Stimulated activated CD4-positive, alpha-beta T cell treated with anti-CD3 and anti-CD28 coated beads, Interleukin-1b, Interleukin-23, amount 100 ng/mL, for 24 hours (primary cell): ENCODE data around the gene ZNF385B.
"Not testable (repeated sequence)": the region's sequence is repeated elsewhere in the genome, so short reads cannot be mapped to it uniquely, and the experiment has no call there.

ENCODE experiments used
- DNase-seq, 4 experiments: peaks; one replicate each; pipeline ENCODE4 v3.0.0-alpha.2; 2020; ENCODE audit warnings: low read depth in 4 of 4, low spot score in 1 of 4

Gene ZNF385B

DNA sequence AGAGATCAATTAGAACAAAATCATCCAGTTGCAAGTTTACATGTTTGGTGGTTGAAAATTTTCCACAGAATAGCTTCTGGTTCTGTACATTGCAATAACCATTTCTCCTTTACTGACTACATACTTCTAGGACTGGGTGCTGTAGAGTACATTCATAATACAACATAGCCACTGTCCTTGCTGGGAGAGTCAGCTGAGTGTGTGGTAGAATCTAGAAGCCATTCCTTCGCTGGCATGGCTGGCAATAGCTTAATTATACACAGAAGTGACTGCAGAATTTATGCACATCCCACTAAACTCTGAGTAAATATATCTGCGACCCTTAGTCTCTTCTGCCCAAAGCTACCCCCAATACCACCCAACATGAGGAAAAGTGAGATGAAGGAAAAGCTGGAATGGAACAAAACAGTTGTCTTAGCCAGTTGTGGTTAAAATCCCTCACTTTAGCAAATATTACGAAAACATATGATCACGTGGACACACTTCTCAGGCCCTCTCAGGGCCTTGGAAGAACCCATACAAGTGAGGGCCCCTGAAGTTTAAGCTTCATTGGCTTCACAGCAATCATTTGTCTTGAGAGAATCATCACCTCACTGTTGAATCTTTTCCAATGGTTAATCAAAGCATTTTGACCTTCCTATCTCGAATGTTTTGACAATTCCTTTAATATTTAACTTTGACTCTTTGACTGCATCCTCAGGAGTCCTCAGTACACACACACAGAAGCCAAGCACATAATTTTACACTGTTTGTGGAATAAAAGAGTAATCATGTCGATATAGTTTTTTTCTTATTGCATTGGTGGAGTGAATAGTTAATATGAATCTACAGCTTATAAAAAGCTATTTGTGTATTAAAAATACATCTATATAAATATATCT is 225.1 kb downstream of the ZNF385B start:
- DNase-seq, result no peak

DNA sequence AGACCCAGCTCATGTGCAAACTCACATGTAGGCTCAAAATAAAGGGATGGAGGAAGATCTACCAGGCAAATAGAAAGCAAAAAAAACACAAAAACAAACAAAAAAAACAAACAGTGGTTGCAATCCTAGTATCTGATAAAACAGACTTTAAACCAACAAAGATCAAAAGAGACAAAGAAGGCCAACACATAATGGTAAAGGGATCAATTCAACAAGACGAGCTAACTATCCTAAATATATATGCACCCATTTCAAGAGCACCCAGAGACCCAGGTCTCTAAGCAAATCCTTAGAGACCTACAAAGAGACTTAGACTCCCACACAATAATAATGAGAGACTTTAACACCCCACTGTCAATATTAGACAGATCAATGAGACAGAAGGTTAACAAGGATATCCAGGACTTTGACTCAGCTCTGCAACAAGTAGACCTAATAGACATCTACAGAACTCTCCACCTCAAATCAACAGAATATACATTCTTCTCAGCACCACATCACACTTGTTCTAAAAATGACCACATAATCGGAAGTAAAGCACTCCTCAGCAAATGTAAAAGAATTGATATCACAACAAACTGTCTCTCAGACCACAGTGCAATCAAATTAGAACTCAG is 229.5 kb downstream of the ZNF385B start:
- DNase-seq, result not testable (repeated sequence)

DNA sequence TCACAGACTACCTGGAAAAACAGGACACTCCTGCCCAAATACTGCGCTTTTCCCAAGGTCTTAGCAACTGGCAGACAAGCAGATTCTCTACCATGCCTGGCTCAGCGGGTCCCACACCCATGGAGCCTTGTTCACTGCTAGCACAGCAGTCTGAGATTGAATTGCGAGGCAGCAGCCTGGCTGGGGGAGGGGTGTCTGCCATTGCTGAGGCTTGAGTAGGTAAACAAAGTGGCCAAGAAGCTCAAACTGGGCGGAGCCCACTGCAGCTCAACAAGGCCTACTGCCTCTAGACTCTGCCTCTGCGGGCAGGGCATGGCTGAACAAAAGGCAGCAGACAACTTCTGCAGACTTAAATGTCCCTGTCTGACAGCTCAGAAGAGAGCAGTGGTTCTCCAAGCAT is 231.6 kb downstream of the ZNF385B start:
- not testable (repeated sequence) for DNase-seq

DNA sequence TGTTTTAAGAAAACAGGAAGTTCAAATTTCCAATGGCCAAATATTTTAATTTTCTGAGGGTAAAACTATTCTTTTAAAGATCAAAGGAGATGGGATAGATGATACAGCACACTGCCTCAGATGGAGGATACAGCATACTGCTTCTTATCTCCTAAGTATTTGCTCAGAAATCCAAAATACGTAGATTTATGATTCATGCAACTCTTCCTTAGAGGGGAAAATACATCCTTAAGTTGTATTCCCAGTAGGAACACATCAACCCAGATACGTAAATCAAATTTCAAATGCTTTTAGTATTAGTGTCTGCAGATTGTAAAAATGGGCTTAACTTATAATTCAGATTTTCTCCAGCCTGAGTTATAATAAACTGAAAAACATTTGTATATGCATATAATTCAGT is 235.2 kb downstream of the ZNF385B start:
- DNase-seq, result no peak

DNA sequence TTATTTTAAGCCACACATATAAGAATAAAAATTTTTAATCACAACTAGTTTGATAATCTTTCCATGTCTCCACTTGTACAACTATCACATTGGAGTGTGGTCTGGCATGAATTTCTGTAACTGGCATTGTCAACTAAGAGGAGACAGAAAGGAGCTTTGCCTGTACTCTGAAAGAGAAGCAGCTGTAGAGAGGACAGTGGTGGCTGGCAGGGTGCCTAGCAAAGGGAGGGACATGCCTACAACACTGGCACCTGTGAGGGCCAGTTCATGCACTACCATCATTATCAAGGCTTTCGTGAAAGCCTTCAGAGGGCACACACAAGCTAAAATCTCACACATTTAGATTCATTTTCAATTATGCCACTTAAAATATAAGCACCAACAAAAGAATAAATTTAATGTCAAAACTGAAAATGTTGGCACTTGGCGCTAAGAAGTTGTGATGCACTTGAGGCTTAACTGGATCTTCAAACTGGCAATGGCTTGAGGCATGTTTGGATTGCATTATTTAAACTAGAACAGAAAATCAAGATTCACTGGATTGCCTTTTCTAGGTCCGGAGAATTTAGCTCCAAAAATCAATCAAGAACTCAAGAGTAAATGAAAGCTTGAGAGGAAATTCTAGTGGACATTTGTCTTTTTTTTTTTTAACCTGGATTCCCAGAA is 238.6 kb downstream of the ZNF385B start:
- no peak for DNase-seq

DNA sequence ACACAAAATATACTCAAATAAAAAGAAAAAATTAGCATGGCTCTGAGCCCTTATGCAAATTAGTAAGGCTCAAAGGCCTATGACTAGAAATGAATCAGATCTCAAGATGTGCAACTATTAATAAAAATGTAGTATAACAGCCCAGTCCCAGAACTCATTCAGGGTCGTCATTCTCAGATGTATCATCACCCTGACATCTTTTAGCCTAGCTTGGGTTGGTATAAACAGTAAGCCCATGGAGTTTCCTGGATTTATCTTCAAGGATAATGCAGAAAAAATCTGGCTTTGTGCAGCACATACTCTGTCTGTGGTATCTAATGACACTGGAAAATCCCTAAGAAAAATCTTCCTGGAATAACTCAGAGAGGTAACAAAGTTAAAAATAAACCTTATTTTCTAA is 239.3 kb downstream of the ZNF385B start:
- no peak for DNase-seq

DNA sequence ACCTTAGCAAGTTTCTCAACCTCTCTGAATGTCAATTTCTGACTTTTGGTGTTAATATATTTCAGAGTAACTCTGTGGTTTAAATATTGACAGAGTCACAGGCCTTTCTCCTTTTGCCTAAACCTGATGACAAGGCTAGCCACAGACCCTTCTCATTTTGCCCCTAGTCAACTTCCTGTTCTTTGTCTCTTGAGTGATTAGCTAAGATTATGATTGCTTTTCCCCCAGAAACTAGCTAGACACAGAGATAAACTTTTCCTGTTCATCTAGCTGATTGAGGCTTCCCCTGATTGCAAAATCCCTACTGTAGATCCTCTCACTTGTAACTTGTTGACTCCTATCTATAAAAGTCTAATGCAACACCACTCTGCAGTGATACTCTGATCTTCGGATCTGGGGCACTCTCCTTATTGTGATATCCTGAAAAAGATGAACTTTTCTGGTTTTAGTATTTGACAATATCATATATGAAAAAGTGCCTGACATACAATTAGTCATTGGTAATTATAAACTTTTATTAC is 241.4 kb downstream of the ZNF385B start:
- no peak for DNase-seq

DNA sequence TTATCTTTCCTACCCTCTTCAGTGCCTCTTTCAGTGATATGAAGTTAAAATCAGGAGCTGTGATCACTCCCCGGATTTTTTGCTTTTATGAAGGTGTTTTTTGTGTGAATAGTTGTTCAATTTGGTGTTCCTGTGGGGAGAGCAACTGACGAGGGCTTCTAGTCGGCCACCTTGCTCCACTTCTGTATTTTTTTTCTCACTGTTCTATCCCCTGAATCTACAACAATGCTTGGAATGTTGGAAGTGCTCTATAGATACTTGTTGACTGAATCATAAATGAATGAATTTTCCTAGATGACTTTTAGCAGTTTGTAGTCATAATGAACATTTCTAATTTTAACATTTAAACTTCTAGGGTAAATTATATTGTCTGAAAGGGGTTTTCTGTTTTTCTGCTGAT is 247.3 kb downstream of the ZNF385B start:
- no peak for DNase-seq

DNA sequence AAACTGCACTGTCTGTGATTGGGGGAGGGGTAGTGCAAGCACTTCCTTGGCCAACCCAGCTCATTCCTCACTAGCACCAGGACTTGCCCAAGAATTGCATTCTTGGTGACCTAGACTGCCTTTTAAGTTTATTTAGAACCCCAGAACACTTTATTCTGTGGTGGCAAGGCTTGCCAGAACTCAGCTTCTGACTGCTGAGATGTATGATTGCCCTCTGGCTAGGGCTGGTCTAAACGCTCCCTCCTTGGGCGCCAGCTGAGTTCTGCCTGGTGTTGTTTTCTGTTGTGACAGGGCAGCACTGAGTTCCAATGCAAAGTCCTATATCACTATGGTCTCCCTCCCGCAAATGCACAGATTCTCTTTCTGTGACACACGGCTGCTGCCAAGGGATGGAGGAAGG is 247.7 kb downstream of the ZNF385B start:
- no peak for DNase-seq

DNA sequence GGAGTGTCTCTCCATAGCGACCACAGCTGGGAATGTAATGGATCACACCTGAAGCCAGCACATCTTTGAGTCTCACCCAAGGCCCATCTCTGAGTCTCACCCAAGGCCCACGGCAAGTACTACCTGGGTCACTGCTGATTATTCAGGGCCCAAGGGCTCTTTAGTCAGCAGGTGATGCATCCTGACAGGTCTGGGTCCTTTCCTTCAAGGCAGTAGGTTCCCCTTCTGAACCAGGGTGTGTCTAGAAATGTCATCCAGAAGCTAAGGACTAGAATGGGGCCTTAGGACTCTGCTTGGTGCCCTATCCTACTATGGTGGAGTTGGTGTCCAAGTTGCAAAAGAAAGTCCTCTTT is 248.1 kb downstream of the ZNF385B start:
- no peak for DNase-seq

DNA sequence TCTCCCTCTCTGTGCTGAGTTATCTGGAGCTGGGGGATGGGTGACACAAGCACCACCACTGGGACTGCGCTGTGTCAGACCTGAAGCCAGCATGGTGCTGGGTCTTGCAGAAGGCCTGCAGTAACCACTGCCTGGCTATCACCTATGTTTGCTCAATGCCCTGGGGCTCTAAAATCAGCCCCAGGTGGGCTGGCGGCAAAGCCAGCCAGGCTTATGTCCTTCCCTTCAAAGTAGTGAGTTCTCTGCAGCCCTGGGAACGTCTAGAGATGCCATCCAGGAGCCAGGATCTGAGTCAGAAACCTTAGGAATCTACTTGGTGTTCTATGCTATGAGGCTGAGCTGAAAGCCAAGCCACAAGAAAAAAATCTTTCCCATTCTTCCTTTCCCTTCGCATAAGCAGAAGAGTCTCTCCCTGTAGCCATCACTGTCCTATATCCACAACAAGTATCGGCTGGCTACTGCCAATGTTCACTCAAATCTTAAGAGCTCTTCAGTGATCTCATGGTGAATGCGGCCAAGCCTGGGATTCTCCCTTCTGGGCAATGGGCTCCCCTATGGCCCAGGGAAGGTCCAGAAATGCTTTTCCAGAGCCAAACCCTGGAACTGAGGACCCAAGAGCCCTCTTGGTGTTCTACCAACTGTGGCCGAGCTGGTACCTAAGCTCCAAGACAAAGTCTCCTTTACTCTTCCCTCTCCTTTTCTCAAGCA is 248.7 kb downstream of the ZNF385B start:
- DNase-seq, result no peak

DNA sequence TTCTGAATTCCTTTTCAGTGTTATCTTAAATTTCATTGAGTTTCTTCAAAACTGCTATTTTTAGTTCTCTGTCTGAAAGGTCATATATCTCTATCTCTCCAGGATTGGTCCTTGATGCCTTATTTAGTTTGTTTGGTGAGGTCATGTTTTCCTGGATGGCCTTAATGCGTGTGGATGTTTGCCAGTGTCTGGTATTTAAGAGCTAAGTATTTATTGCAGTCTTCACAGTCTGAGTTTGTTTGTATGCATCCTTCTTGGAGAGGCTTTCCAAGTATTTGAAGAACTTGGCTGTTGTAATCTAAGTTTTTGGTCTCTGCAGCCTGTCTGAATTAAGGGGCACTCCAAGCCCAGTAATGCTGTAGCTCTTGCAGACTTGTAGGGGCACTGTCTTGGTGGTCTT is 249.3 kb downstream of the ZNF385B start:
- no peak for DNase-seq

DNA sequence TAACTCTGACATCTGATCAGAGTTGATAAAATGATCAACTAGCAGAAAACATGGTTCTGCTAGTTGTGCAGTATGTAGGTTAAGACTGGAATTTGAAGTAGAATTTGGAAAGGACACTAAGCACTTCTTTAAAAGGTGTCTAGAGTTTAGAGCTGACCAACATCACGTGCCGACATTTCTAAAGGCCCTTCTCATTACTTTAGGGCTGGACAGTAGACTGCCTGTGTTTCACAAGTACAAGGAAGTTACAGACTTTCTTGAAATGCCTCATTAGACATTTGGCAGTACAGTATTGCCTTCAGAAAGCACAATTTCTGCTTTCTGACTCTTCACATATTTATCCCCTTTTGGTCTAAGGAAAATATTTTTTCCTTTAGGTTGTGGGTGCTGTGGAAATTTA is 255.3 kb downstream of the ZNF385B start:
- DNase-seq, result no peak

DNA sequence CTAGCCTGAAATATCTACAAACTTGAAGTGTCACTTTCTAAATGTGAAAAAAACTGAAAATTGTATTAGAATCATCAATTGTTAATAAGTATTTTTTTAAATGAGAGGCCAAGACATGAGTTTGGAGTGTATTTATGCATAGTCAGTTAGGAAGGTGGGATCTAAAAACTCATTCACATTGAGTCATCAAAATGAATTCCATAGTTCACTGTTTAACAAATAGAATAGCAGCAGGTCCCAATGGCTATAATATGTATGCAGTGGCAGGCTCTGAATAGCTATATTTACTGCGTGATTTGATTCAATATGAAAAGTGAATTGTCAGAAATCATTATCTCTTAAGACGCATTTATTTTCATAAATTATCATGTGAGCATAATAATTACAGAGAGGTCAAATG is 256.1 kb downstream of the ZNF385B start:
- no peak for DNase-seq

DNA sequence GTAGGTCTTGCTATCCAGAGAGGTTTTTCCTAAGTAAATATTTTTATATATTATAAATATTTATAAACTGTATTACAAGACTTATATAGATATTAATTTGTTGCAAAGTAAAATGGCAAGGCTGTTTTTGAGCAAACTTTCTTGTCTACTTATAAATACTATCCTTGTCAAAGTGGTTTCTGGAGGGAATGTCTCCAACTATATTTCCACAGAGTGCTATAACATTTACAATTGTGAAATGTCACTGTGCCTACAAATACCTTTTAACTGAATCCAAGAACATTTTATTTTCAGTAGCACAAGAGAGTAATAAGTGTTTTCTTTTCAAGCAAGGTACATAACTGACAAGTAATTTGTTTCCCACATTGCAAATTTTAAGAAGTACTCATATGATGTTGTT is 256.8 kb downstream of the ZNF385B start:
- DNase-seq, result no peak

DNA sequence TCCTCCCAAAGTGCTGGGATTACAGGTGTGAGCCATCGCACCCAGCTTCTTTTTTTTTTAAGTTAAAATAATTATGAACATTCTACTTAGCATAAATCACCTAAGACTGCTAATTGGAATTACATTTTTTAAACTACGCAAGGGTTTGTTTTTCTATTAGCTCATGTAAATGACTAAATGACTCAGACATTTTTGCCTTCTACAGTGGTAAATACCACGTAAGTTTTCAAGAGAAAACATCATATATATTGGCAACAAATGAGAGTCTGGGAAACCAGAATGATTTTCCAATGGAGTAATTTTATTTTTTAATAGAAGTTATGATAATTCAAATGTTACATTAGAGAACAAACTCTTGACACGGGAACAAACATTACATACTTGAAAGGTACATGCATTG is 259.0 kb downstream of the ZNF385B start:
- no peak for DNase-seq

DNA sequence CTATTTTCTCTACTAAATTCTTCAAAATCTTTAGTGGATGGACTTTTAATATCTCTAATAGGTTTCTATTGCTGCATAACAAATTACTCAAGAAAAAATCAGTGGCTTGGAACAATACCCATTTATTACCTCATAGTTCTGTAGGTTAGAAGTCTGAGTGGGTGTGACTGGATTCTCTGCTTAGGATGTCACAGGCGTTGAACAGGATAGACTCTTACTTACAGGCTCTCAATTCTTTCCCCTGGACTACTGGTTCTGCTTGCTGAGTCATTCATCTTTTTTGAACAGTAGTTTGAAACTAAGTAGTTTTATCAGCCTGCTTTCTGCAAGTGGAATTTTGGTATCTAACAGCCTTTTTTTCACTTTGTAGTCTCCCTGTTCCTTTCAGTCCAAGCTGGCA is 265.4 kb downstream of the ZNF385B start:
- no peak for DNase-seq

DNA sequence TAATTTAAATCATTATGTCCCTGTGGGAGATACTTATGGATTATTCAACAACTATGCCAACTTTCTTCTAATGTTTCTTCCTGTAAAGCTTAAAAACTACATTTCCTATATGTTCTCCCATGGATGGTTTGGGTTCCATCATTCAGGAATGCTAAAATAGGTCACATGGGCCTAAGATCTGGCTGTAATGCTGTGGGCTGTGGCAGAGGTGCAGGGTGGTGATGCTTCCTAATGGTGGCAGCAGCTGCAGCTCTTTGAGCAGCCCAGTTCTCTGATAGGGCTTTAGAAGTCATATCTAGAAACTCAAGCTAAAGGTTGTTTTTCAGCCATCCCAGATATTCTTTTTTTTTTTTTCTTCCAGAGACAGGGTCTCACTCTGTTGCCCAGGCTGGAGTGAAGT is 266.1 kb downstream of the ZNF385B start:
- no peak for DNase-seq

DNA sequence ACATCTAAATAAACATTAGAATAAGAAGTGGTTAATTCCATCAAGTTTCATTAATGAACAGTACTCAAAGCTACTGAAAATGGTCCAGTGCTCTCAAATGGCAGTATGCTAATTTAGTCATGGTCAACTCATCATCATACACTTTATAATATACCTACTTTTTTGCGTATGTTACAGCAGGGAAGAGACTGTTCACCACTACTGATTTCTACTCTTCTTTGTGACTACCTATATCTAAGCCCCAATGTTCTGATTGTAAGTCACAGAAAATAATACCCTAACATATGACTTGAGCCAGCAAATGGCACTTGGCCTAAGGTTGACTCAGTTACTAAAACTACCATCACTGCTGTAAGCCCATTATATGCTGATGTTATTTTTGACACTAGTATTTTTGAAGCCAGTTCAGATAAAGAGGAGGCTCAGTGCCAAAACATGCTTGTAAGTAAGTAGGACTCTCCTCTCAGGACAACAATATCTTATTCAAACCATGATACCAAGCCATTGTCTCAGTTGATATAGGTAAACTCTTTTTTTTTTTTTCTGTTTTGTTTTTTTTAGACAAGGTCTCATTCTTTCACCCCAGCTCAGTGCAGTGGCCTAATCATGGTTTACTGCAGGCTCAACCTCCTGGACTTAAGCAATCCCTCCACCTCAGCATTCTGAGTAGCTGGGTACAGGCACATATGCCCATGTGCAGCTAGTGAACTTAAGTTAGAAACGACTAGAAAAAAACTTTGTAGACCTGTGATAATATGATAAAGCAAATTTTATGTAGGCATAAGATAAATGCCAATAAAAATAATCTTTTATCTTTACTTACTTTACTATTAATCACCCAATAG is 266.9 kb downstream of the ZNF385B start:
- DNase-seq, result no peak

DNA sequence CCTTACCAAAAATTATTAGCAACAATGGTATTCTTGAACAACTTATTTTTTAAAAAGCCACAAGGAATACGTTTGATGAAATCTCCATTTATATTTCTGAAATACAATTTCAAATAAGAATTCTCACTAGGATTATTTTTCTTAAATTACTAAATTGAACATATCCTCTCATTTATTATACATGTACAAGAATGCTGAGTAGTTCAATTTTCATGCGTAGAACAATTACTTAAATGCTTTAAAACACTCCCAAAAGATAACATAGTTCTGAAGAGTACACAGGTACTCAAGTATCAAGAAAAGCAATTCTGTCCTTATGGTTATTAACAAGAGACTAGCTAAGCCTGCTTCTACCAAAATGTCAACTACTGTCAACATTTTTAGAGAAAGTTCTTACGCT is 268.1 kb downstream of the ZNF385B start:
- DNase-seq, result no peak
